ENCODE results near the gene OTUD3.

Gene OTUD3

GRCh38 chr1:19882111-19883071, at the start of gene OTUD3:
Gene OTUD3, plus strand, starts transcription at chr1:19882395. Its CDS starts 119 bp downstream, at chr1:19882514.
- peak; percentile 90 for TF ChIP-seq CTCF (conservative IDR thresholded peaks at IDR 0.05; ENCODE audit: low read depth, low read length)
- H3K4me3 ChIP-seq (ENCODE audit: low read depth, low read length), result peak within 1 kb of the TSS; percentile 82
- DNase-seq (ENCODE audit: low read depth), result peak; percentile 98

GRCh38 chr1:19835578-19835977, 46.6 kb upstream of the OTUD3 start:
- no peak for TF ChIP-seq CTCF (conservative IDR thresholded peaks at IDR 0.05; ENCODE audit: low read depth, low read length)
- DNase-seq (ENCODE audit: low read depth), result no peak

GRCh38 chr1:19837866-19838265, 44.3 kb upstream of the OTUD3 start:
- DNase-seq (ENCODE audit: low read depth), result no peak
- TF ChIP-seq CTCF (conservative IDR thresholded peaks at IDR 0.05; ENCODE audit: low read depth, low read length), result no peak
- H3K4me3 ChIP-seq (ENCODE audit: low read depth, low read length), result no peak overlapping the region

More at GRCh38 chr1:19835578-19835977, 46.6 kb upstream of the OTUD3 start:
- no peak overlapping the region for H3K4me3 ChIP-seq (ENCODE audit: low read depth, low read length)

- H3K4me3 ChIP-seq (ENCODE audit: low read depth, low read length), result no peak overlapping the region
- no peak for TF ChIP-seq CTCF (conservative IDR thresholded peaks at IDR 0.05; ENCODE audit: low read depth, low read length)
- DNase-seq (ENCODE audit: low read depth), result peak; percentile 28
These were observed 42.0 kb upstream of the OTUD3 start for GRCh38 chr1:19840228-19840627.

GRCh38 chr1:19844731-19845495, 37.3 kb upstream of the OTUD3 start:
- no peak overlapping the region for H3K4me3 ChIP-seq (ENCODE audit: low read depth, low read length)
- DNase-seq (ENCODE audit: low read depth), result peak; percentile 62
- no peak for TF ChIP-seq CTCF (conservative IDR thresholded peaks at IDR 0.05; ENCODE audit: low read depth, low read length)

GRCh38 chr1:19845555-19845954, 36.6 kb upstream of the OTUD3 start:
- TF ChIP-seq CTCF (conservative IDR thresholded peaks at IDR 0.05; ENCODE audit: low read depth, low read length), result no peak
- no peak for DNase-seq (ENCODE audit: low read depth)

More at GRCh38 chr1:19845555-19845954, 36.6 kb upstream of the OTUD3 start:
- no peak overlapping the region for H3K4me3 ChIP-seq (ENCODE audit: low read depth, low read length)

All from choroid plexus epithelial cell (primary cell).